ENCODE measurements around the gene SRGAP3. TPM values are rescaled to one million over a fixed set of nuclear protein-coding genes. Genes with fewer than 3 reads are reported as not detected.

Gene SRGAP3
- total and polyA plus RNA-seq, 7 donors = 0.69 to 7.7 (median 5.8) TPM

DNA sequence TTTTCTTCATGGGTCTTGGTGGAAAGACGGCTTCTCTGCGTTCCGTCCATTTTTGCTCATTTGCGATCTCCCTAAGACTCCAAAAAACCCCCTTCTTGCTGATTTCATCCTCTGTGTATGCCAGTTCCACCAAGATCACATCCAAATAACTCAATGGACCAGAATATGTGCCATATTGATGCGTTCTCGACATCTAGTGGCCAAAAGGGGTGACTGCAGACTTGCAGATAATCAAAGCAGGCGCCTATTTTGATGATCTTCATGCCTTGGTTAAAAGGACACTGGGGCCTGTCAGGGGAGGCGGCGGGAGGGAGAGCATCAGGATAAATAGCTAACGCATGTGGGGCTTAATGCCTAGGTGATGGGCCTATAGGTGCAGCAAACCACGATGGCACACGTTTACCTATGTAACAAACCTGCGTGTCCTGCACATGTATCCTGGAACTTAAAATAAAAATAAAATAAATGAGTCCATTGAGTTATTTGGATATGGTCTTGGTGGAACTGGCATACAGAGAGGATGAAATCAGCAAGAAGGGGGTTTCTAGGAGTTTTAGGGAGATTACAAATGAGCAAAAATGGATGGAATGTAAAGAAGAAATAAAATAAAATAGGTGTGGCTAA lies 182.0 kb downstream of the SRGAP3 start:
- H3K27ac ChIP-seq = no peak overlapping the region
- H3K4me1 ChIP-seq = no peaks in the 10 kb centered on the region
- 47 to 49% methylated on average over 13 of the region's 13 CpGs for WGBS, 2 donors
- peak; percentile 67 for DNase-seq
- no peaks in the 10 kb centered on the region for H3K27me3 ChIP-seq
- intact Hi-C loops (cut with DNase I) = loop anchor here (1.0 kb wide), 2 partner anchors 79 to 96 kb away; no protein-coding TSS in a partner anchor
- TF ChIP-seq POLR2AphosphoS5 (IDR thresholded peaks at IDR 0.05) = no peak
- TF ChIP-seq, protein P1, sequence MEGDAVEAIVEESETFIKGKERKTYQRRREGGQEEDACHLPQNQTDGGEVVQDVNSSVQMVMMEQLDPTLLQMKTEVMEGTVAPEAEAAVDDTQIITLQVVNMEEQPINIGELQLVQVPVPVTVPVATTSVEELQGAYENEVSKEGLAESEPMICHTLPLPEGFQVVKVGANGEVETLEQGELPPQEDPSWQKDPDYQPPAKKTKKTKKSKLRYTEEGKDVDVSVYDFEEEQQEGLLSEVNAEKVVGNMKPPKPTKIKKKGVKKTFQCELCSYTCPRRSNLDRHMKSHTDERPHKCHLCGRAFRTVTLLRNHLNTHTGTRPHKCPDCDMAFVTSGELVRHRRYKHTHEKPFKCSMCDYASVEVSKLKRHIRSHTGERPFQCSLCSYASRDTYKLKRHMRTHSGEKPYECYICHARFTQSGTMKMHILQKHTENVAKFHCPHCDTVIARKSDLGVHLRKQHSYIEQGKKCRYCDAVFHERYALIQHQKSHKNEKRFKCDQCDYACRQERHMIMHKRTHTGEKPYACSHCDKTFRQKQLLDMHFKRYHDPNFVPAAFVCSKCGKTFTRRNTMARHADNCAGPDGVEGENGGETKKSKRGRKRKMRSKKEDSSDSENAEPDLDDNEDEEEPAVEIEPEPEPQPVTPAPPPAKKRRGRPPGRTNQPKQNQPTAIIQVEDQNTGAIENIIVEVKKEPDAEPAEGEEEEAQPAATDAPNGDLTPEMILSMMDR (IDR thresholded peaks at IDR 0.05) = peak; percentile 87 to 97 (median 91)
- no peaks in the 10 kb centered on the region for H3K9me3 ChIP-seq
- H3K4me3 ChIP-seq = no peak overlapping the region
- H3K36me3 ChIP-seq = no peaks in the 10 kb centered on the region

DNA sequence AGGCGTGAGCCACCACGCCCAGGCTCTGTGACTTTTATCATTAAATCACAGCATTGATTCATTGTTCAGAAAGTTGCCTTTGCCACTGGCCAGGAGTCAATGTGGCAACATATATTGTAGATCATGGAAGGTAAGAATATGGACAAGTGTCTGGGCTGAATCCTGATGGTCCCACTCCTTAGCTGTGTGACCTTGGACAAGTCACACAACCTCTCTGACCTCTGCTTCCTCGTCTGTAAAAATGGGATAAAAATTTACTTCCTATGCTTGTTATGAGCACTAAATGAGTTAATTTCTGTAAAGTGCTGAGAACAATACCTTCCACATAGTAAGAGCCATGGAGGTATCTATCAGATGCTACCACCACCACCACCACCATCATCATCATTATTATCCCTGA lies 182.7 kb downstream of the SRGAP3 start:
- no peak overlapping the region for H3K27ac ChIP-seq
- no peaks in the 10 kb centered on the region for H3K36me3 ChIP-seq
- 82 to 92% methylated on average over 3 of the region's 3 CpGs for WGBS, 2 donors
- no peaks in the 10 kb centered on the region for H3K27me3 ChIP-seq
- no peak overlapping the region for H3K4me3 ChIP-seq
- no peaks in the 10 kb centered on the region for H3K9me3 ChIP-seq
- no peaks in the 10 kb centered on the region for H3K4me1 ChIP-seq
- DNase-seq = peak; percentile 6
- intact Hi-C loops (cut with DNase I) = loop anchor here (1.0 kb wide), 2 partner anchors 78 to 95 kb away; no protein-coding TSS in a partner anchor
- TF ChIP-seq, protein P1 (IDR thresholded peaks at IDR 0.05) = no peak
- no peak for TF ChIP-seq POLR2A (IDR thresholded peaks at IDR 0.05)
- TF ChIP-seq EP300 (IDR thresholded peaks at IDR 0.05) = no peak
- no peak for TF ChIP-seq POLR2AphosphoS5 (IDR thresholded peaks at IDR 0.05)

- TF ChIP-seq, protein P1 (IDR thresholded peaks at IDR 0.05) = no peak
- no peak for TF ChIP-seq POLR2A (IDR thresholded peaks at IDR 0.05)
- no peak for TF ChIP-seq EP300 (IDR thresholded peaks at IDR 0.05)
- no peak for TF ChIP-seq POLR2AphosphoS5 (IDR thresholded peaks at IDR 0.05)
- Histone ChIP-seq H3K4me3 (no peak overlapping the region), H3K36me3 (no peaks in the 10 kb centered on the region), H3K4me1 (no peaks in the 10 kb centered on the region), H3K27me3 (no peaks in the 10 kb centered on the region), H3K27ac (no peak overlapping the region), H3K9me3 (no peaks in the 10 kb centered on the region)
- DNase-seq = no peak
- 77 to 84% methylated on average over 2 of the region's 2 CpGs for WGBS, 2 donors
- intact Hi-C loops (cut with DNase I) = no loop called here
Measured at GRCh38 chr3:9066141-9066540, 183.3 kb downstream of the SRGAP3 start.

GRCh38 chr3:9064850-9065249 lies 184.6 kb downstream of the SRGAP3 start:
- intact Hi-C loops (cut with DNase I) = no loop called here
- no peaks in the 10 kb centered on the region for H3K4me1 ChIP-seq
- H3K4me3 ChIP-seq = no peak overlapping the region
- peak; percentile 58 for DNase-seq
- H3K36me3 ChIP-seq = no peaks in the 10 kb centered on the region
- H3K27me3 ChIP-seq = no peaks in the 10 kb centered on the region
- no peaks in the 10 kb centered on the region for H3K9me3 ChIP-seq
- TF ChIP-seq POLR2A (IDR thresholded peaks at IDR 0.05) = no peak
- no peak for TF ChIP-seq POLR2AphosphoS5 (IDR thresholded peaks at IDR 0.05)
- TF ChIP-seq, protein P1 (IDR thresholded peaks at IDR 0.05) = no peak
- no peak for TF ChIP-seq EP300 (IDR thresholded peaks at IDR 0.05)
- H3K27ac ChIP-seq = no peak overlapping the region
- 76 to 87% methylated on average over 5 of the region's 5 CpGs for WGBS, 2 donors

DNA sequence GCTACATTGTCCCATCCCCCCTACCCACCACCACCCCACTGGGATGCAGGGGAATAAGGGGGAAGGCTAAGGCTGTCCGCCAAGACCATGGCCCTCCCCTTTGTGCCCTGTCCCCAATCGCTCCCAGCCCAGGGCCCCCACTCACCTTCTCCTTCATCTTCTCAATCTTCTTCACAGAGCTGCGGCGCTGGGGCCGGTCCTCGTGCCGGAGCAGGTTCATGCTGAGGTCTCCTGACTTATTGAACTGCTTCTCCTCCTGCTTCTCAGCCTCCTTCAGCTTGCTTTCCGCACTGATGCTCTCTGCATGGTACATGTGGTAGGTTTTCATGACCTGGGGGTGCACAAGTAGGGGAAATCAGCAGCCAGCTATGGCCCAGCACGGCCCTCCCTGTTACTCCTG lies 185.2 kb downstream of the SRGAP3 start:
- Histone ChIP-seq H3K36me3 (no peaks in the 10 kb centered on the region), H3K4me1 (no peaks in the 10 kb centered on the region), H3K27me3 (no peaks in the 10 kb centered on the region), H3K4me3 (no peak overlapping the region), H3K9me3 (no peaks in the 10 kb centered on the region), H3K27ac (no peak overlapping the region)
- peak; percentile 58 for DNase-seq
- TF ChIP-seq POLR2AphosphoS5 (IDR thresholded peaks at IDR 0.05) = no peak
- 93% methylated on average over 9 of the region's 9 CpGs for WGBS, 2 donors
- intact Hi-C loops (cut with DNase I) = no loop called here
